ENCODE results near the gene RABGAP1L.

DNA sequence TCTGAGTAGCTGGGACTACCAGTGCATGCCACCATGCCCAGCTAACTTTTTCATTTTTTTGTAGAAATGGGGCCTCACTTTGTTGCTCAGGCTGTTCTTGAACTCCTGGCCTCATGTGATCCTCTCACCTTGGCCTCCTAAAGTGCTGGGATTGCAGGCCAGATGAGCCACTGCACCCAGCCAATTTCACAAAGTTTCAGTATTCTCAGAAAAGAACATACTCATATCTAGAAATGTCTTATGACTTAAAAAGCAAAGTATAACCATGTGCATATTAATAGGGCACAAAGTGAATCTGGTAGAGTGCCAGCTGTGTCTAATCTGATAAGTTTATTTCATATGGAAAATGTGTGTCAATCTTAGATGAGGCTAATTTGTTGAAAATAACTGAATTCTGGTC is 752.9 kb downstream of the RABGAP1L start:
- TF ChIP-seq, protein P1, sequence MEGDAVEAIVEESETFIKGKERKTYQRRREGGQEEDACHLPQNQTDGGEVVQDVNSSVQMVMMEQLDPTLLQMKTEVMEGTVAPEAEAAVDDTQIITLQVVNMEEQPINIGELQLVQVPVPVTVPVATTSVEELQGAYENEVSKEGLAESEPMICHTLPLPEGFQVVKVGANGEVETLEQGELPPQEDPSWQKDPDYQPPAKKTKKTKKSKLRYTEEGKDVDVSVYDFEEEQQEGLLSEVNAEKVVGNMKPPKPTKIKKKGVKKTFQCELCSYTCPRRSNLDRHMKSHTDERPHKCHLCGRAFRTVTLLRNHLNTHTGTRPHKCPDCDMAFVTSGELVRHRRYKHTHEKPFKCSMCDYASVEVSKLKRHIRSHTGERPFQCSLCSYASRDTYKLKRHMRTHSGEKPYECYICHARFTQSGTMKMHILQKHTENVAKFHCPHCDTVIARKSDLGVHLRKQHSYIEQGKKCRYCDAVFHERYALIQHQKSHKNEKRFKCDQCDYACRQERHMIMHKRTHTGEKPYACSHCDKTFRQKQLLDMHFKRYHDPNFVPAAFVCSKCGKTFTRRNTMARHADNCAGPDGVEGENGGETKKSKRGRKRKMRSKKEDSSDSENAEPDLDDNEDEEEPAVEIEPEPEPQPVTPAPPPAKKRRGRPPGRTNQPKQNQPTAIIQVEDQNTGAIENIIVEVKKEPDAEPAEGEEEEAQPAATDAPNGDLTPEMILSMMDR (IDR thresholded peaks at IDR 0.05; ENCODE audit: low read depth, low read length) = no peak
- no peak for TF ChIP-seq EZH2phosphoT487 (IDR thresholded peaks at IDR 0.05; ENCODE audit: low read depth)
